ENCODE data around the gene SEC22B. TPM values are rescaled to one million over a fixed set of nuclear protein-coding genes. Genes with fewer than 3 reads are reported as not detected.
"Not testable (repeated sequence)": the region's sequence is repeated elsewhere in the genome, so short reads cannot be mapped to it uniquely, and the experiment has no call there.

SEC22B gene
- polyA plus RNA-seq, 2 of the 4 experiments (the other 2 are of a cell fraction): 11.2 to 17.7 TPM

GRCh38 chr1:120113134-120113533 is 63.2 kb downstream of the SEC22B start:
- H3K4me1 ChIP-seq; H3K4me2 ChIP-seq; POLR2A ChIA-PET; CTCF ChIA-PET; H3K9me3 ChIP-seq; FAIRE-seq; DNase-seq (ENCODE audit: low read depth in 1 of 2, low spot score in 1 of 2); H3K27ac ChIP-seq; ATAC-seq; H3K4me3 ChIP-seq: not testable (repeated sequence)
- WGBS (ENCODE audit: missing lambda C conversion rate): 49% methylated on average over 3 of the region's 3 CpGs

GRCh38 chr1:120112212-120112611 is 64.1 kb downstream of the SEC22B start:
- DNase-seq (ENCODE audit: low read depth in 1 of 2, low spot score in 1 of 2); H3K4me1 ChIP-seq; CTCF ChIA-PET; H3K9me3 ChIP-seq; H3K4me3 ChIP-seq; H3K4me2 ChIP-seq; POLR2A ChIA-PET; FAIRE-seq; H3K27ac ChIP-seq: not testable (repeated sequence)
- ATAC-seq: peak; percentile 26 to 50; a peak in 3 of 6 replicates
- 74% methylated on average over 5 of the region's 5 CpGs for WGBS (ENCODE audit: missing lambda C conversion rate)

- 0% methylated on average over 1 of the region's 3 CpGs for WGBS (ENCODE audit: missing lambda C conversion rate)
- H3K27ac ChIP-seq; DNase-seq (ENCODE audit: low read depth in 1 of 2, low spot score in 1 of 2); POLR2A ChIA-PET; H3K4me1 ChIP-seq; FAIRE-seq; CTCF ChIA-PET; H3K9me3 ChIP-seq; H3K4me3 ChIP-seq; H3K4me2 ChIP-seq: not testable (repeated sequence)
- peak; percentile 86 to 96; a peak in 5 of 6 replicates for ATAC-seq
Measured at GRCh38 chr1:120111771-120112170, 64.5 kb downstream of the SEC22B start.

DNA sequence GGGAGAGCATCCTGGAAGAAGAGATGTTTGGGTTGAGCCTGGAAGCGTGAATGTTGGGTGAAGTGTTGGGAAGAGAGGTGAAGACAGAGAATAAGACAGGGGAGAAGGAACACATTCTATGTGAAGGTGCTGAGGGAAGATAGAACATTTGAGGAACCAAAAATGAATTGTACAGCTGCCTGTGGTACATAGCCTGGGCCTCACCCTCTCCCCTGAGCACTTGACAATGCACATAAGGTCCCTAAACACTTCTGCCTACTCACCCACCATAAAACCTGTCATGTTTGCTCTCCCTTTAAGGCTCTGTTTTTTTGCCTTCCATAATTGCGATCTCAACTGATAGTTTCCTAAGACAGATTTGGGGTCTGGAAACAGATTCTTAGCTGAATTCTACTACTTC is 65.3 kb downstream of the SEC22B start:
- CTCF ChIA-PET: not testable (repeated sequence)

GRCh38 chr1:120109656-120110055 is 66.7 kb downstream of the SEC22B start:
- POLR2A ChIA-PET; H3K4me3 ChIP-seq; FAIRE-seq; CTCF ChIA-PET; H3K4me2 ChIP-seq; H3K27ac ChIP-seq; DNase-seq (ENCODE audit: low read depth in 1 of 2, low spot score in 1 of 2); H3K4me1 ChIP-seq; ATAC-seq; H3K9me3 ChIP-seq: not testable (repeated sequence)
- WGBS (ENCODE audit: missing lambda C conversion rate): 97% methylated on average over 6 of the region's 9 CpGs

More for the DNA sequence above, 65.3 kb downstream of the SEC22B start:
- H3K27ac ChIP-seq; DNase-seq (ENCODE audit: low read depth in 1 of 2, low spot score in 1 of 2); H3K4me3 ChIP-seq; FAIRE-seq; H3K9me3 ChIP-seq; H3K4me2 ChIP-seq; H3K4me1 ChIP-seq; POLR2A ChIA-PET: not testable (repeated sequence)
- peak; percentile 16 to 39; a peak in 2 of 6 replicates for ATAC-seq
- 100% methylated on average over 1 of the region's 2 CpGs for WGBS (ENCODE audit: missing lambda C conversion rate)

GRCh38 chr1:120109180-120109579 is 67.1 kb downstream of the SEC22B start:
- H3K9me3 ChIP-seq; H3K4me1 ChIP-seq; ATAC-seq; DNase-seq (ENCODE audit: low read depth in 1 of 2, low spot score in 1 of 2); POLR2A ChIA-PET; CTCF ChIA-PET; FAIRE-seq; H3K4me2 ChIP-seq; H3K4me3 ChIP-seq; H3K27ac ChIP-seq: not testable (repeated sequence)
- whole genome bisulfite sequencing (ENCODE audit: missing lambda C conversion rate): 90% methylated on average over 10 of the region's 10 CpGs

- H3K4me3 ChIP-seq; H3K27ac ChIP-seq; H3K9me3 ChIP-seq; FAIRE-seq; CTCF ChIA-PET; DNase-seq (ENCODE audit: low read depth in 1 of 2, low spot score in 1 of 2); H3K4me2 ChIP-seq; POLR2A ChIA-PET; ATAC-seq; H3K4me1 ChIP-seq: not testable (repeated sequence)
- WGBS (ENCODE audit: missing lambda C conversion rate): 77% methylated on average over 1 of the region's 2 CpGs
Measured at GRCh38 chr1:120105288-120105687, 71.0 kb downstream of the SEC22B start.

- CTCF ChIA-PET; H3K27ac ChIP-seq; H3K4me2 ChIP-seq; DNase-seq (ENCODE audit: low read depth in 1 of 2, low spot score in 1 of 2); POLR2A ChIA-PET; ATAC-seq; H3K9me3 ChIP-seq; H3K4me1 ChIP-seq; H3K4me3 ChIP-seq; FAIRE-seq: not testable (repeated sequence)
- no CpG with 5 or more reads among the region's 3 CpGs for WGBS (ENCODE audit: missing lambda C conversion rate)
Measured at GRCh38 chr1:120103768-120104167, 72.6 kb downstream of the SEC22B start.

DNA sequence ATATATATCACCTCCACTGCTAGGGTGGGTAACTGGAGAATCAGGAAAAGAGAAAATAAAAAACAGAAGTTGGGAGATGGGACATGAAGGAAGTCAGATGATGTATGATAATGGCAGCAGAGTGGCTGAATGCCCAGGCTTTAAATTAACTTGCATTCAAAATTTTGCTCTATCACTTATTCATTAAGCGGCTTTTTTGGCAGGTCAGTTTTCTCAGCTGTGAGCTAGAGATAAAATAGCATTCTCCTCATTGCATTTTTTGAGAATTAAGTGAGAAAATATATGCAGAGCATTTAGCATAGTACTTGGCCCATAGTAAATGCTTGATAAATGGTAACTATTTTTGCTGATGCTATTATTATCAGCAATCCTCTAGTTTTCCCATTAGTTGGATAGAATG is 74.7 kb downstream of the SEC22B start:
- ATAC-seq; H3K4me3 ChIP-seq; H3K27ac ChIP-seq; CTCF ChIA-PET; H3K4me2 ChIP-seq; H3K9me3 ChIP-seq; DNase-seq (ENCODE audit: low read depth in 1 of 2, low spot score in 1 of 2); FAIRE-seq; H3K4me1 ChIP-seq; POLR2A ChIA-PET: not testable (repeated sequence)
- 97% methylated on average over 1 of the region's 1 CpG for WGBS (ENCODE audit: missing lambda C conversion rate)

Small RNA genes lying within 50 kb of the gene (small RNA-seq; reads per million reads assigned to genes)
- gene RNU6-465P: 0 reads per million in 6 experiments

Other genes starting within 250 kb of the SEC22B start
- gene NOTCH2, start 106.9 kb downstream of the SEC22B start, polyA plus RNA-seq (2011; rRNA removed): 15.0 and 29.9 TPM in 2 replicates
- 11.6 to 13.5 TPM (median 11.6 TPM) in 3 replicates for gene NOTCH2, start 106.9 kb downstream of the SEC22B start, polyA plus RNA-seq (2017; fragmentation: RNase III; extraction: RNeasy Plus Mini Kit Qiagen cat#74134 plus additional on column Dnase treatment)
- gene NBPF8, start 238.5 kb upstream of the SEC22B start, polyA plus RNA-seq (2011; rRNA removed): 10.2 and 11.4 TPM in 2 replicates
- gene NBPF8, start 238.5 kb upstream of the SEC22B start, polyA plus RNA-seq (2017; fragmentation: RNase III; extraction: RNeasy Plus Mini Kit Qiagen cat#74134 plus additional on column Dnase treatment): 4.4 to 4.7 TPM (median 4.5 TPM) in 3 replicates

Data from A549 (cell line).